Measurements from ENCODE around the gene PER1. TPM values are rescaled to one million over a fixed set of nuclear protein-coding genes. Genes with fewer than 3 reads are reported as not detected.

PER1 gene
- total and polyA plus RNA-seq, 2 of the 4 experiments (the other 2 are of a cell fraction), result 3.4 to 10.5 TPM

DNA sequence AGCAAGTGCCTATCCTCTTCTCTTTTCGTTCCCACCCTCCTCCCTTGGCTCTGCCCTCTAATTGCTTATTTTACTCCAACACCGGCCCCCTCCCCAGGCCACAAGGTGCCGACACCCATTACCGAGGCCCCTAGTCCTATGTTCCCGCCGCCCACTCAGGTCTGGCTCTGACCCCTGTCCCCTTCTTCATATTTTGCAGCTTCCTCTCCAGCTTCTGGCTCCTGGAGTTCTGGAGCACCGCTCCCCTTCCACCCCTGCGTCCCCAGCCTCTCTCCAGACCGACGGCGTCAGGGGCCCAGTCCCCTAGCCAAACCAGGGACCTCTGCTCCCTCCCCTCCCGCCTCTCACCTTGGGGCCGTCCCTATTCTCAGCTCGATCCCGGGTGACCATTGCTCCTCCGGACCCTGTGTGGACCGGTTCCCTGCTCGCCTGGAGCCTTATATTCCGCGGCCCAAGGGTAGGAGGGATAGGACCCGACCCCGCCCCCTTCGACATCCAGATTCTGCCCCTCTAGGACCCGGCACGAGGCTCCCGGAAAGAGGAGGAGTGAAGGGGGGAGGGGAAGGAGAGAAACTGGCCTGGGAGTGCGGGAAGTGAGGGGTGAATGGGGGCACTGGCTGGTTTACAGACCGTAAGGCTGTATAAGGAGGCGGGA lies 28.4 kb downstream of the PER1 start, which contains the start of gene HES7 (continued):
- TF ChIP-seq, protein P1, sequence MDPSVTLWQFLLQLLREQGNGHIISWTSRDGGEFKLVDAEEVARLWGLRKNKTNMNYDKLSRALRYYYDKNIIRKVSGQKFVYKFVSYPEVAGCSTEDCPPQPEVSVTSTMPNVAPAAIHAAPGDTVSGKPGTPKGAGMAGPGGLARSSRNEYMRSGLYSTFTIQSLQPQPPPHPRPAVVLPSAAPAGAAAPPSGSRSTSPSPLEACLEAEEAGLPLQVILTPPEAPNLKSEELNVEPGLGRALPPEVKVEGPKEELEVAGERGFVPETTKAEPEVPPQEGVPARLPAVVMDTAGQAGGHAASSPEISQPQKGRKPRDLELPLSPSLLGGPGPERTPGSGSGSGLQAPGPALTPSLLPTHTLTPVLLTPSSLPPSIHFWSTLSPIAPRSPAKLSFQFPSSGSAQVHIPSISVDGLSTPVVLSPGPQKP (IDR thresholded peaks at IDR 0.05; ENCODE audit: borderline replicate concordance, low read depth, low read length), result no peak
- TF ChIP-seq BHLHE40 (IDR thresholded peaks at IDR 0.05; ENCODE audit: low read depth, low read length), result no peak

All from IMR-90 (cell line).